Non-pigmented ciliary epithelial cell (primary cell): ENCODE measurements around the gene KRTAP5-10.
A peak's percentile ranks its signal among the peaks of the same experiment; 100 is the strongest.
"Not testable (repeated sequence)": the region's sequence is repeated elsewhere in the genome, so short reads cannot be mapped to it uniquely, and the experiment has no call there.

Experiments
- DNase-seq: peaks from one replicate; pipeline ENCODE4 v3.0.0-alpha.2; 2010; ENCODE audit warnings: low read depth

Gene KRTAP5-10

GRCh38 chr11:71542879-71543777 lies 22.2 kb upstream of the KRTAP5-10 start:
- no peak for DNase-seq

DNA sequence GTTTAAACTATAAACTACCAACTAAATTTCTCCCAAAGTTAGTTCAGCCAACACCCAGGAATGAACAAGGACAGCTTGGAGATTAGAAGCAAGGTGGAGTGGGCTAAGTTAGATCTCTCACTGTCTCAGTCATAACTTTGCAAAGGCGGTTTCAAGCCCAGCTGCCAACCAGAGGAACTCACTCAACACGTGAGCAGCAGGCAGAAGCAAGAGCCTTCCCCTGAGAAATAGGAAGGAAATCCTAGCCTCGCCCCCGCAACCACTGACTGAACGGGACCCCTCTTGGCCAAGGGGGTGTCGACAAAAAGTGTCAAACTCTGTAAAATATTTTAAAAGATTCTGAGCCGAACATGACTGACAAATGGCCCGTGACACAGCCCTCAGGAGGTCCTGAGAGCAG lies 21.5 kb upstream of the KRTAP5-10 start:
- no peak for DNase-seq

- DNase-seq: no peak
These were observed 20.7 kb upstream of the KRTAP5-10 start for GRCh38 chr11:71544525-71545214.

DNA sequence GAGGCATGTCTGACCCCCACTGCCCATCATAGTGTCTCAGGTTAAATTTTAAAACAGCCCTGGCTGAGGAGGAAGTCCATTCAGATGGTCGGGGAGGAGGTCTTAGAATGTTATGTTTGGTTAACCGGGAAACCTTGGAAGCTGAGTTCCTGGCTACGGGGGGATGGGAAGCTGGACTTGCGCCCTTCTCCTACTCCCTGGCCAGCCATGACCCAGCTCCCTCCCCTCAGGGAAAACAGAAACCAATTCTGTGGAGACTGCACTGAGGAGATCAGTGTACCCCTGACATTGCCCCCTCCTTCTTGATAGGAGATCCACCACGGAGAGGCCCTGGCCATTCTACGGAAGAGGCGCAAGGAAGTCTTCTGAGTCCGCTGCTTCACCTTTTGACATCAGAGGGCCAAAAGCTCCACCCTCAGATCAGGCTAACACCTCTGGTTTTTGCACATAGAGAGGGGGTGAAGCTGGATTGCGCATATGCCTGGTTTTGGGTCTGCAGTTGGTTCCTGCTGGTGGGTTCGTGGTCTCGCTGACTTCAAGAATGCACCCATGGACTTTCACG lies 19.9 kb upstream of the KRTAP5-10 start:
- DNase-seq: no peak

- DNase-seq: no peak
These were observed 17.2 kb upstream of the KRTAP5-10 start, which contains the start of gene KRTAP5-9 for GRCh38 chr11:71548120-71548519. TSS of gene KRTAP5-9 (plus strand) at chr11:71548420. CDS start at chr11:71548658, 238 bp downstream.

GRCh38 chr11:71548716-71549151 lies 16.6 kb upstream of the KRTAP5-10 start:
- DNase-seq: no peak

DNA sequence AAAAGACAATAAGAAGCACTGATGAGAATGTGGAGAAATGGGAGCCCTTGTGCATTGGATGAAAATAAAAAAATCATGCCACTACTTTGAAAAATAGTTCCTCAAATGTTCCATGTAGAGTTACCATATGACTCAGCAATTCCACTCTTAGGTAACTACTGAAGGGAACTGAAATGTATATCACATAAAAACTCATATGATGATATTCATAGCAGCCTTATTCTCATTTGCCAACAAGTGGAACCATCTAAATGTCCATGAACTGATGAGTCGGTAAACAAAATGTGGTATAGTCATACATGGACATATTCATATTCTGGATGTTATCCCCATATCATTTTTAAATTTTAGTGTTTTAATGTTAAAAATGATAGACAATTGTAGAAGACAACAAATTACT lies 13.7 kb upstream of the KRTAP5-10 start:
- DNase-seq: no peak

DNA sequence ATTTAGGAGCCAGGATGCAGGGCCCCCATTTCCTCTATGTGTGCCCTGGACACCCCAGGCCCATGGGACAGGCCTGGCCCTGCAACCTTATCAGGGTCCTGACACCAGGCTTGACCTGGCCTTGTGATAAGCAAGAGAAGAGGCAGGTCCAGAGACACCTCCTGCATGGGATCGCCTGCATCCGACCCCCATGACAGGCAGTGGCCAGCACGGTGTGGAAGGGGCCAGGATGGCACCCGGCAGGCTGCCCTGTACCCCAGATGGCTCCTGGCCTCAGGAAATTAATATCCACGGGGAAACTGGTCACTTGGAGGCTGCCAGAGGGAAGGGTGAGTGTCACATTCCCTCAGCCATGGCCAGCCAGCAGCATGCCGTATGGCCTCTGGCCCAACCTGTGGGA lies 10.4 kb upstream of the KRTAP5-10 start:
- DNase-seq: no peak

DNA sequence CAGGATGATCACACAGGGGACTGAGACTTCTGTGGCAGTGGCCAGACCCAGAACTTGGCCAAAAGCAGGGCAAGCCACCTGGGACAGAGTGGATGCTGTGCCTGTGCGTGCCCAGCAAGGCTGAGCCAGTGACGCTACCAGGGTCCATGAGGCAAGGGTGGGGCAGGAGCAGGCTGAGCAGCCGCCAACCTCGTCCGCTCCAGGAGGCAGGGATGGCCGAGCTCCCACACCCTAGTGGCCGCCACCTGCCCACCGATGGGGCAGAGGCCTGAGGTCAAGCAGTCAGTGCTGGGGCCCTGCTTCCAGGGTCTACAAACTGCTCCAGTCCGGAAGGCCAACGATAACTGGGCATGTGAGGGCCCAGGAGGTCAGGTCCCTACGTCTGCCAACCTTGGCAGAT lies 9.9 kb upstream of the KRTAP5-10 start:
- DNase-seq: no peak

DNA sequence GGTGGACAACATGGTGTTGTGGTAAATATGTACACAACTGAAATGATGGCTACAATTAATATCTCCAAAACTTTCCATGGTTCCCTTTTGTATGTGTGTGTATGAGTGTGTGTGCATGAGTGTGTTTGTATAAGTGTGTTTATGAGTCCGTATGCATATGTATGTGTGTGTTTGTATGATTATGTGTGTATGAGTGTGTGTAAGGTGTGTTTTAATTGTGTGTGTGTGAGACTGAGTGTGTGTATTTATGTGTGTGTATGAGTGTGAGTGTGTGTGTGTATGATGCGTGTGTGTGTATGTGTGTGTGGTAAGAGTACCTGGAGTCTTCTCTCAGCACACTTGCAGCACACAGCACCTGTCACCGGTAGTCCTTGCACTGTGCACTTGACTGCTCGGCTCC lies 9.3 kb upstream of the KRTAP5-10 start:
- no peak for DNase-seq

DNA sequence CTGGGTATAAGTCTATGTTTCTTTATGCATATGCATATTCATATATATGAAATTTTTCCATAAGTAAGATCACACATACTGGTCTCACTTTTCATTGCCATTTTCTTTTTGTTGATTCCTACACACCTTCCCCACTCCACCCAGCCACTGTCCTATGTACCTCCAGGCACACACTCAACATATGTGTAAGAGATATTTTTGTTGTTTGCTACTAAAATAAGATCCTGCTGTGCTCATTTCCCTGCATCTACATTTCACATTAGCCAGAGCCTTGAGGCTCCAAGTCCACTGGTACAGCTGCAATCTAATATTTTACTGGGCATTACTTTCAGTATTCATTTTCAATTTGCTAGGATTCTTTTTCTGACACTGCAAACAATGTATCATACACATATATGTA lies 8.1 kb upstream of the KRTAP5-10 start:
- no peak for DNase-seq

DNA sequence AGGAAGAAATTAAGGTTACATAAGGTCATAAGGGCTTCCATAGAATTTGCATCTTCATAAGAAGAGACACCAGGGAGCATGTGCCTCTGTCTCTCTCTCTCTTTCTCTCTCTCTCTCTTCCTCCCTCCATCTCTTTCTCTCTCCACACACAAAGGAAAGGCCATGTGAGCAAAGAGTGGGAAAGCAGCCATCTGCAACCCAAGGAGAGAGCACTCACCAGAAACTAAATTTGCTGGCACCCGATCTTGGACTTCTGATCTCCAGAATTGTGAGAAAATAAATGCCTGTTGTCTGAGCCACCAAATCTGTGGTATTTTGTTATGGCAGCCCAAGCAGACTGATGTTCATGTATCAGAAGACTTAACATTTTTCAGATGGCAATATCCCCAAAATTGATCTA lies 6.4 kb upstream of the KRTAP5-10 start:
- DNase-seq: no peak

DNA sequence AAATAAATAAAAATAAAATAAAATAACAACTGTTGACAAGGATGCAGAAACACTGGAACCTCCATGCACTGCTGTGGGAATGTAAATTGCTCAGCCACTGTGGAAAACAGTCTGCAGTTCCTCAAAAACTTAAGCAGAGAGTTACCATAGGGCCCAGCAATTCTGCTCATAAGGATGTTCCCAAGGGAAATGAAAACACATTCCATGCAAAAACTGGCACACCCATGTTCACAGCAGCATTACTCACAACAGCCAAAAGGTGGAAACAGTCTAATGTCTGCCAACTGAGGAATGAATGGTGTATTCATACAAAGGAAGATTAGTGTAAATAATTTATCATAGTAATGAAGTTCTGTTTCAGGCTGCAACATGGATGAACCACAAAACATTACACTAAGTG lies 3.2 kb upstream of the KRTAP5-10 start:
- no peak for DNase-seq

GRCh38 chr11:71563406-71563805 lies 2.0 kb upstream of the KRTAP5-10 start:
- peak; percentile 11 for DNase-seq

- no peak for DNase-seq
These were observed 933 bp upstream of the KRTAP5-10 start for GRCh38 chr11:71564430-71564829.

GRCh38 chr11:71566081-71566620 lies 788 bp downstream of the KRTAP5-10 start:
- no peak for DNase-seq

- DNase-seq: not testable (repeated sequence)
These were observed 1.6 kb downstream of the KRTAP5-10 start for GRCh38 chr11:71566626-71567599.

DNA sequence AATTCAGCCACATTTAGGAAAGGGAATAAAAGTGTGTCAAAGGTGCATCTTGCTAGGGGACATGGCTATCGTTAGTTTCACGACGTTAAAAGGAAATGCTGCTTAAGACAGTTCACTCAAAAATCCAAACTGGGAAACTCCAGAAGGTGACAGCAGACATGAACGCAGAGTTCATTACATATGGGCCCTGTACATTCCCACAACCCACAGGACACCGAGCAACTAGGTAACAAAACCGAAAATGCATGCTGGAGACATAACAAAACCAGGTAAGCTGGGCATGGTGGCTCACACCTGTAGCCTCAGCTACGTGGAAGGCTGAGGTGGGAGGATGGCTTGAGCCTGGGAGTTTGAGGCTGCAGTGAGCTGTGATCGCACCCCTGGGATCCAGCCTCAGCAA lies 2.3 kb downstream of the KRTAP5-10 start:
- DNase-seq: not testable (repeated sequence)

DNA sequence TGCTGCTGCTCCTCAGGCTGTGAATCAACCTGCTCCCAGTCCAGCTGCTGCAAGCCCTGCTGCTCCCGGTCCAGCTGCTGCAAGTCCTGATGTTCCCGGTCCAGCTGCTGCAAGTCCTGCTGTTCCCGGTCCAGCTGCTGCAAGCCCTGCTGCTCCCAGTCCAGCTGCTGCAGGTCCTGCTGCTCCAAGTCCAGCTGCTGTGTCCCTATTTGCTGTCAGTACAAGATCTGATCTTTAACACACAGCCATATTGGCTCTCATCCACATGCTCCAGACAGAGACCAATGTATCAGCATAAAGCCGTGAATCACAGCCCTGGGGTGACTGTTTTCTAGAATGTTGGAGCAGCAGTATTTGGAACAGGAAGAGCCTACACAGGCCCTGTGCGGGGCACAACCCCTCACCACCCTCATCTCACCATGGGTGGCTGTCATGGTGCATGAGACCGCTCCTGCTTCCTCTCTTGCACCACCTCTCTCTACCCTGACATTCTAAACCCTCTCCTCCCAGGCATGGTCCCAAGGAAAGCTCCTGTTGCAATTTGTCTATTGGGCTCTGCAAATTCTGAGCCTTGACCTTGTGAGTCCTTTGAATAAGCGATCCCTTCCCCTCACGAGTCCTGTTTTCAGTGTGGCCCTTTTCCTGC lies 3.5 kb downstream of the KRTAP5-10 start:
- no peak for DNase-seq

GRCh38 chr11:71571101-71571850 lies 5.9 kb downstream of the KRTAP5-10 start:
- DNase-seq: not testable (repeated sequence)
